T-cell (primary cell): ENCODE data around the gene CACNA1G. TPM values are rescaled to one million over a fixed set of nuclear protein-coding genes. Genes with fewer than 3 reads are reported as not detected.

Experiments
- ATAC-seq, 4 experiments: fragments of 200-7000 bp in 3 of 4; fragments of 150-1000 bp in 1 of 4; cut with Tn5 transposase; replicated peaks in 1 of 4; 1 replicate in 3 of 4; 2 replicates in 1 of 4; pipeline ENCODE4 v1.10.0; 2021; ENCODE audit warnings: moderate library complexity in 3 of 4, mild to moderate bottlenecking in 2 of 4, moderate number of reproducible peaks in 1 of 4
- CTCF ChIA-PET, 2 donors: fragments of 300-600 bp; sonication (Branson Sonifier 250); formaldehyde crosslinking; loops; one replicate each; lab custom pipeline; 2022; ENCODE audit warnings: antibody characterized with exemption in 2 of 2; lab: Charles Lee
- POLR2A ChIA-PET, 2 donors: fragments of 300-600 bp; sonication (Branson Sonifier 250); formaldehyde crosslinking; loops; one replicate each; lab custom pipeline; 2022; ENCODE audit warnings: antibody characterized with exemption in 2 of 2; lab: Charles Lee
- DNase-seq, 35 experiments: peaks; one replicate each; pipeline versions ENCODE4 v3.0.0 to v3.0.0-alpha.2; 2013 to 2023
- H3K27ac ChIP-seq: one replicate; pipeline ENCODE4 v1.5.1; 2013; ENCODE audit warnings: low read length
- H3K27me3 ChIP-seq, 2 experiments: replicated peaks in 1 of 2; 1 replicate in 1 of 2; 2 replicates in 1 of 2; pipeline versions ENCODE4 v1.6.1 to v1.7.0; 2013; ENCODE audit warnings: low read length in 1 of 2, mixed read lengths in 1 of 2; ENCODE audit not compliant: control insufficient read depth in 2 of 2, insufficient read depth in 2 of 2; ENCODE audit errors: extremely low read depth in 1 of 2
- H3K36me3 ChIP-seq, 2 donors: 1 replicate in 1 of 2; 2 replicates in 1 of 2; pipeline versions ENCODE4 v1.6.1 to v1.7.0; 2013; ENCODE audit warnings: low read length in 1 of 2; ENCODE audit not compliant: control insufficient read depth in 2 of 2, insufficient read depth in 1 of 2; ENCODE audit errors: extremely low read depth in 1 of 2
- H3K4me1 ChIP-seq, 2 experiments: 1 replicate in 1 of 2; 2 replicates in 1 of 2; pipeline versions ENCODE4 v1.6.1 to v1.7.0; 2013; ENCODE audit warnings: low read length in 2 of 2, mixed read lengths in 1 of 2; ENCODE audit not compliant: insufficient read depth in 2 of 2, control insufficient read depth in 1 of 2; ENCODE audit errors: extremely low read depth in 1 of 2
- H3K4me3 ChIP-seq, 2 donors: 1 replicate in 1 of 2; 2 replicates in 1 of 2; pipeline versions ENCODE4 v1.5.1 to v1.7.0; 2013; ENCODE audit warnings: mild to moderate bottlenecking in 2 of 2, low read length in 1 of 2, moderate library complexity in 1 of 2; ENCODE audit not compliant: control insufficient read depth in 1 of 2; ENCODE audit errors: extremely low read depth in 1 of 2
- H3K9me3 ChIP-seq: 2 replicates; pipeline ENCODE4 v1.7.0; 2013
- H3K27ac Mint-ChIP-seq, 2 donors: one replicate each; pipeline ENCODE4 v1.8.0; 2020 to 2021; ENCODE audit warnings: mild to moderate bottlenecking in 2 of 2, mixed read lengths in 2 of 2
- H3K27me3 Mint-ChIP-seq, 2 donors: one replicate each; pipeline ENCODE4 v1.8.0; 2021 to 2022; ENCODE audit warnings: mixed read lengths in 2 of 2
- H3K36me3 Mint-ChIP-seq: one replicate; pipeline ENCODE4 v1.8.0; 2021; ENCODE audit warnings: mixed read lengths
- H3K4me1 Mint-ChIP-seq, 3 donors: one replicate each; pipeline ENCODE4 v1.8.0; 2020 to 2022; ENCODE audit warnings: mixed read lengths in 3 of 3, mild to moderate bottlenecking in 1 of 3
- H3K4me3 Mint-ChIP-seq, 3 donors: one replicate each; pipeline ENCODE4 v1.8.0; 2020 to 2022; ENCODE audit warnings: mild to moderate bottlenecking in 3 of 3, mixed read lengths in 3 of 3, moderate library complexity in 3 of 3
- H3K9me3 Mint-ChIP-seq, 3 donors: one replicate each; pipeline ENCODE4 v1.8.0; 2020 to 2022; ENCODE audit warnings: mixed read lengths in 3 of 3
- whole genome bisulfite sequencing: methylation state at CpG from one replicate; pipeline ENCODE4 v1.1.5; 2013; ENCODE audit warnings: missing lambda C conversion rate; ENCODE audit not compliant: insufficient coverage; 5-methylcytosine and 5-hydroxymethylcytosine counted together
- total RNA-seq, 35 experiments: library from RNA in 6 of 35; stranded (reverse) in 6 of 35; fragments of 120-200 nt in 1 of 35; gene quantifications; one replicate each; pipeline versions ENCODE4 v1.2.1 to v1.2.4 and lab custom pipeline; 2013 to 2026

The CACNA1G gene
- total RNA-seq, 5 donors from 2014 or later (not counting 1 experiment from before 2014, with no cell fraction given), result not detected

GRCh38 chr17:50657627-50658026, 97.1 kb downstream of the CACNA1G start:
- CTCF ChIA-PET, result interaction anchor here in 1 of 2 donors (0.6 kb wide), 1 partner anchor 10 kb away, joined by 3 read pairs; no protein-coding TSS in a partner anchor
- Histone ChIP-seq H3K27ac (no peak overlapping the region), H3K9me3 (no peaks in the 10 kb centered on the region), H3K27me3 (peaks cover 0 to 32% of the 10 kb centered on the region in 2 experiments), H3K4me3 (no peak overlapping the region), H3K36me3 (no peaks in the 10 kb centered on the region), H3K4me1 (peaks cover 0 to 3% of the 10 kb centered on the region in 2 experiments)
- peaks cover 0 to 10% of the 10 kb centered on the region in 2 donors for H3K27me3 Mint-ChIP-seq
- WGBS, result 90% methylated on average over 1 of the region's 7 CpGs
- no peak overlapping the region for H3K4me3 Mint-ChIP-seq
- H3K4me1 Mint-ChIP-seq, result peaks cover 6 to 14% (median 9%) of the 10 kb centered on the region in 3 donors
- H3K36me3 Mint-ChIP-seq, result no peaks in the 10 kb centered on the region
- H3K27ac Mint-ChIP-seq, result no peak overlapping the region
- POLR2A ChIA-PET, result no interaction called here
- DNase-seq (no peak), ATAC-seq (no peak)
- H3K9me3 Mint-ChIP-seq, result no peaks in the 10 kb centered on the region

GRCh38 chr17:50658616-50659015, 98.1 kb downstream of the CACNA1G start:
- no peaks in the 10 kb centered on the region for H3K36me3 ChIP-seq
- H3K4me3 Mint-ChIP-seq, result no peak overlapping the region
- 100% methylated on average over 2 of the region's 6 CpGs for WGBS
- H3K27ac ChIP-seq, result no peak overlapping the region
- H3K9me3 ChIP-seq, result no peaks in the 10 kb centered on the region
- DNase-seq, result no peak
- peaks cover 0 to 35% of the 10 kb centered on the region in 2 experiments for H3K27me3 ChIP-seq
- H3K27ac Mint-ChIP-seq, result no peak overlapping the region
- no peaks in the 10 kb centered on the region for H3K36me3 Mint-ChIP-seq
- no peaks in the 10 kb centered on the region for H3K9me3 Mint-ChIP-seq
- H3K4me1 ChIP-seq, result peaks cover 0 to 3% of the 10 kb centered on the region in 2 experiments
- ChIA-PET POLR2A (no interaction called here), CTCF (no interaction called here)
- H3K27me3 Mint-ChIP-seq, result peaks cover 0 to 10% of the 10 kb centered on the region in 2 donors
- peaks cover 6 to 14% (median 9%) of the 10 kb centered on the region in 3 donors for H3K4me1 Mint-ChIP-seq
- H3K4me3 ChIP-seq, result no peak overlapping the region
- no peak for ATAC-seq

GRCh38 chr17:50659179-50659578, 98.7 kb downstream of the CACNA1G start:
- ChIA-PET CTCF (no interaction called here), POLR2A (no interaction called here)
- H3K4me1 ChIP-seq, result peaks cover 0 to 3% of the 10 kb centered on the region in 2 experiments
- no peak for DNase-seq
- H3K27me3 Mint-ChIP-seq, result peaks cover 0 to 9% of the 10 kb centered on the region in 2 donors
- H3K9me3 ChIP-seq, result no peaks in the 10 kb centered on the region
- H3K36me3 ChIP-seq, result no peaks in the 10 kb centered on the region
- H3K27ac ChIP-seq, result no peak overlapping the region
- ATAC-seq, result no peak
- H3K4me3 ChIP-seq, result no peak overlapping the region
- 90% methylated on average over 3 of the region's 10 CpGs for WGBS
- H3K27ac Mint-ChIP-seq, result no peak overlapping the region
- no peak overlapping the region for H3K4me3 Mint-ChIP-seq
- peaks cover 6 to 14% (median 9%) of the 10 kb centered on the region in 3 donors for H3K4me1 Mint-ChIP-seq
- H3K9me3 Mint-ChIP-seq, result no peaks in the 10 kb centered on the region
- H3K36me3 Mint-ChIP-seq, result no peaks in the 10 kb centered on the region
- H3K27me3 ChIP-seq, result peaks cover 0 to 35% of the 10 kb centered on the region in 2 experiments

- H3K36me3 ChIP-seq, result no peaks in the 10 kb centered on the region
- ChIA-PET POLR2A (no interaction called here), CTCF (no interaction called here)
- Mint-ChIP-seq H3K27ac (no peak overlapping the region), H3K9me3 (no peaks in the 10 kb centered on the region), H3K4me1 (peaks cover 6 to 14% (median 9%) of the 10 kb centered on the region in 3 donors), H3K36me3 (no peaks in the 10 kb centered on the region), H3K4me3 (no peak overlapping the region), H3K27me3 (peaks cover 0 to 5% of the 10 kb centered on the region in 2 donors)
- H3K27ac ChIP-seq, result no peak overlapping the region
- H3K4me1 ChIP-seq, result peaks cover 0 to 3% of the 10 kb centered on the region in 2 experiments
- no peaks in the 10 kb centered on the region for H3K9me3 ChIP-seq
- 92% methylated on average over 4 of the region's 11 CpGs for WGBS
- H3K27me3 ChIP-seq, result peaks cover 0 to 35% of the 10 kb centered on the region in 2 experiments
- no peak for DNase-seq
- H3K4me3 ChIP-seq, result no peak overlapping the region
- no peak for ATAC-seq
Measured at GRCh38 chr17:50660042-50660886, 99.7 kb downstream of the CACNA1G start.

GRCh38 chr17:50660887-50661345, 100.4 kb downstream of the CACNA1G start:
- DNase-seq (no peak), ATAC-seq (no peak)
- H3K36me3 ChIP-seq, result no peaks in the 10 kb centered on the region
- Mint-ChIP-seq H3K9me3 (no peaks in the 10 kb centered on the region), H3K4me1 (peaks cover 6 to 14% (median 9%) of the 10 kb centered on the region in 3 donors), H3K27ac (no peak overlapping the region), H3K36me3 (no peaks in the 10 kb centered on the region), H3K27me3 (peaks cover 0 to 5% of the 10 kb centered on the region in 2 donors), H3K4me3 (no peak overlapping the region)
- 96% methylated on average over 10 of the region's 10 CpGs for WGBS
- H3K9me3 ChIP-seq, result no peaks in the 10 kb centered on the region
- peaks cover 0 to 3% of the 10 kb centered on the region in 2 experiments for H3K4me1 ChIP-seq
- POLR2A ChIA-PET, result no interaction called here
- H3K4me3 ChIP-seq, result no peak overlapping the region
- H3K27me3 ChIP-seq, result peaks cover 0 to 33% of the 10 kb centered on the region in 2 experiments
- CTCF ChIA-PET, result no interaction called here
- H3K27ac ChIP-seq, result no peak overlapping the region

- no peak for ATAC-seq
- 94% methylated on average over 2 of the region's 5 CpGs for WGBS
- Histone ChIP-seq H3K4me1 (peaks cover 0 to 3% of the 10 kb centered on the region in 2 experiments), H3K36me3 (no peaks in the 10 kb centered on the region), H3K9me3 (no peaks in the 10 kb centered on the region), H3K27me3 (peaks cover 0 to 33% of the 10 kb centered on the region in 2 experiments), H3K27ac (no peak overlapping the region), H3K4me3 (no peak overlapping the region)
- H3K36me3 Mint-ChIP-seq, result no peaks in the 10 kb centered on the region
- DNase-seq, result no peak
- peaks cover 6 to 14% (median 9%) of the 10 kb centered on the region in 3 donors for H3K4me1 Mint-ChIP-seq
- peaks cover 0 to 5% of the 10 kb centered on the region in 2 donors for H3K27me3 Mint-ChIP-seq
- CTCF ChIA-PET, result no interaction called here
- no peaks in the 10 kb centered on the region for H3K9me3 Mint-ChIP-seq
- H3K4me3 Mint-ChIP-seq, result no peak overlapping the region
- no peak overlapping the region for H3K27ac Mint-ChIP-seq
- POLR2A ChIA-PET, result no interaction called here
Measured at GRCh38 chr17:50661348-50661747, 100.8 kb downstream of the CACNA1G start.
